Central memory CD8-positive, alpha-beta T cell (primary cell): ENCODE results near the gene BRSK2.
"Not testable (repeated sequence)": the region's sequence is repeated elsewhere in the genome, so short reads cannot be mapped to it uniquely, and the experiment has no call there.

Experiments used
- ATAC-seq: fragments of 150-1000 bp; cut with Tn5 transposase; replicated peaks from 2 replicates; pipeline ENCODE4 v1.10.0; 2022; ENCODE audit warnings: mild to moderate bottlenecking, moderate FRiP score, moderate number of reproducible peaks; ENCODE audit not compliant: poor library complexity, severe bottlenecking; ENCODE audit errors: extremely low read depth
- DNase-seq, 2 donors: peaks; one replicate each; pipeline ENCODE4 v3.0.0; 2021; ENCODE audit warnings: low spot score in 2 of 2
- H3K27ac Mint-ChIP-seq: one replicate; pipeline ENCODE4 v1.8.0; 2022; ENCODE audit warnings: low read depth, mild to moderate bottlenecking, moderate library complexity, mixed read lengths
- H3K27me3 Mint-ChIP-seq: one replicate; pipeline ENCODE4 v1.8.0; 2022; ENCODE audit warnings: mixed read lengths
- H3K36me3 Mint-ChIP-seq: one replicate; pipeline ENCODE4 v1.8.0; 2022; ENCODE audit warnings: mild to moderate bottlenecking, moderate library complexity, mixed read lengths; ENCODE audit not compliant: insufficient read depth
- H3K4me1 Mint-ChIP-seq: one replicate; pipeline ENCODE4 v1.8.0; 2022; ENCODE audit warnings: mixed read lengths
- H3K4me3 Mint-ChIP-seq: one replicate; pipeline ENCODE4 v1.8.0; 2022; ENCODE audit warnings: mild to moderate bottlenecking, moderate library complexity, mixed read lengths
- H3K9me3 Mint-ChIP-seq: one replicate; pipeline ENCODE4 v1.8.0; 2022; ENCODE audit warnings: mixed read lengths

The BRSK2 gene

GRCh38 chr11:1502168-1502953 is 112.6 kb downstream of the BRSK2 start:
- peaks cover 63% of the 10 kb centered on the region for H3K4me1 Mint-ChIP-seq
- no peak for DNase-seq
- H3K9me3 Mint-ChIP-seq = no peaks in the 10 kb centered on the region
- H3K36me3 Mint-ChIP-seq = peaks cover 8% of the 10 kb centered on the region
- H3K4me3 Mint-ChIP-seq = no peak overlapping the region
- peak overlapping the region; percentile 49 for H3K27ac Mint-ChIP-seq
- H3K27me3 Mint-ChIP-seq = no peaks in the 10 kb centered on the region
- ATAC-seq = no peak

GRCh38 chr11:1502954-1503707 is 113.4 kb downstream of the BRSK2 start:
- H3K9me3 Mint-ChIP-seq = no peaks in the 10 kb centered on the region
- H3K4me1 Mint-ChIP-seq = peaks cover 61% of the 10 kb centered on the region
- peak overlapping the region; percentile 49 for H3K27ac Mint-ChIP-seq
- H3K4me3 Mint-ChIP-seq = no peak overlapping the region
- DNase-seq = no peak
- no peaks in the 10 kb centered on the region for H3K27me3 Mint-ChIP-seq
- ATAC-seq = no peak
- peaks cover 8% of the 10 kb centered on the region for H3K36me3 Mint-ChIP-seq

DNA sequence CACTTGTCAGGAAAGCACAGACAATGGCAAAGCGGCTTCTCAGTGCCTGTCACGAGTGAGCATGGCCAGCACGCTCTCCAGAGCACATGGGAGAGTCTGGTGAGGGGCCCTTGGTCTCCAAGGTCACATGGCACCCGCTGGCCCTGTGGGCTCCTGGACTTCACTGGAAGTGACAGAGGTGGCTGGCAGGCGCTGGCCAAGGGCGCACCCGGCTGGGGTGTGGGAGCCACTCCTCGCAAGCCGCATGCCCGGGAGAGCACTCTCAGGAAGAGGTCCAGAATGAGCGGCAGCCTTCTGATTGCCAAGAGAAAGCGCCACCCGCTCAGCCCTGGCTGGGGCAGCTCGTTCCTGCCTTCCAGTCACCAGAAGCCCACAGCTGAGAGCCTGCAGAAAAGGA is 114.0 kb downstream of the BRSK2 start:
- ATAC-seq = no peak
- Mint-ChIP-seq H3K27ac (peak overlapping the region; percentile 78), H3K36me3 (peaks cover 7% of the 10 kb centered on the region), H3K27me3 (no peaks in the 10 kb centered on the region), H3K9me3 (no peaks in the 10 kb centered on the region), H3K4me1 (peaks cover 56% of the 10 kb centered on the region), H3K4me3 (no peak overlapping the region)
- no peak for DNase-seq

- Mint-ChIP-seq H3K27ac (peak overlapping the region; percentile 78), H3K9me3 (no peaks in the 10 kb centered on the region), H3K4me1 (peaks cover 56% of the 10 kb centered on the region), H3K4me3 (no peak overlapping the region), H3K27me3 (no peaks in the 10 kb centered on the region), H3K36me3 (peaks cover 9% of the 10 kb centered on the region)
- no peak for ATAC-seq
- DNase-seq = no peak
Observed at GRCh38 chr11:1504138-1504537, 114.4 kb downstream of the BRSK2 start.

GRCh38 chr11:1504581-1505290 is 115.0 kb downstream of the BRSK2 start:
- ATAC-seq = no peak
- H3K27me3 Mint-ChIP-seq = no peaks in the 10 kb centered on the region
- peak overlapping the region; percentile 78 for H3K27ac Mint-ChIP-seq
- DNase-seq = no peak
- no peaks in the 10 kb centered on the region for H3K9me3 Mint-ChIP-seq
- H3K36me3 Mint-ChIP-seq = peaks cover 9% of the 10 kb centered on the region
- H3K4me3 Mint-ChIP-seq = peak overlapping the region; percentile 18
- peaks cover 60% of the 10 kb centered on the region for H3K4me1 Mint-ChIP-seq

GRCh38 chr11:1505480-1505879 is 115.7 kb downstream of the BRSK2 start:
- Mint-ChIP-seq H3K4me1 (peaks cover 57% of the 10 kb centered on the region), H3K36me3 (peaks cover 6% of the 10 kb centered on the region), H3K27me3 (no peaks in the 10 kb centered on the region), H3K27ac (peak overlapping the region; percentile 78), H3K4me3 (no peak overlapping the region), H3K9me3 (no peaks in the 10 kb centered on the region)
- DNase-seq = no peak
- ATAC-seq = no peak

- ATAC-seq (no peak), DNase-seq (no peak)
- H3K9me3 Mint-ChIP-seq = no peaks in the 10 kb centered on the region
- no peaks in the 10 kb centered on the region for H3K27me3 Mint-ChIP-seq
- H3K27ac Mint-ChIP-seq = peak overlapping the region; percentile 57
- peaks cover 54% of the 10 kb centered on the region for H3K4me1 Mint-ChIP-seq
- no peak overlapping the region for H3K4me3 Mint-ChIP-seq
- H3K36me3 Mint-ChIP-seq = peaks cover 6% of the 10 kb centered on the region
Observed at GRCh38 chr11:1506981-1507380, 117.2 kb downstream of the BRSK2 start.

DNA sequence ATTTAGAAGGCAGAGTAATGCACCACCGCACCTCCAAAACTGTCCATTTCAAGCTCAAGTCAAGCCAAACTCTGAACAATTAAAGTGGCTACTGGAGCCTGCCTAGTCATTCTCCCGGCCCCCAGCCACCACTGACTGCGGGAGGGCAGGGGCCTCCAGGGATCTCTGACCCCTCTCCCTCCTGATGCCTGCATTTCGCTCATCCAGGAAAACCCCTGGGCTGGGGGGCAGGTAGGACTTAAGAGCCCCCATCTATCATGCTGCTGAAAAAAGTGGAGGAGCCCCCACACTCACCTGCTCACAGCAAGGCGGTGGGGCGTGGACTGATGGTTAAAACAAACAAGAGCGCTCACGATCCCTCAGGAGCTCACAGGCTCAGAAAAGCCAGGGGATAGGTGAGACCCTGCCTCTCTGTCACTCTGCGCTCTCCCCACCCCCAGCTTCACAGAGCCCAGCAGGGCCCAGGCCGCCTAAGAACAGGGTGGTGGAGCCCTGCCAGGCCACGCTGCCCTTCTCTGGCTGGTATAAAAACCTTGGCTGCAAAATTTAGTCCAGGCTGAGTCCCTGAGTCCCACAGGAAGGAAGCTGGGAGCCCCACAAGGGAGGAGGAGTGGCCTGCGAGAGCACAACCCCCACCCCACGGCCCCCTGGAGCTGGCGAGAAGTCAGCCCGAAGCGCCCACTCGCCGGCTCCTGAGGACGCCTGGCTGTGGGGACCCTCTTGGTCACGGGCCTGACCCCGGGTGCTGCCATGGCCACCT is 117.8 kb downstream of the BRSK2 start:
- DNase-seq (no peak), ATAC-seq (no peak)
- peaks cover 6% of the 10 kb centered on the region for H3K36me3 Mint-ChIP-seq
- H3K27ac Mint-ChIP-seq = peak overlapping the region; percentile 57
- no peak overlapping the region for H3K4me3 Mint-ChIP-seq
- no peaks in the 10 kb centered on the region for H3K9me3 Mint-ChIP-seq
- H3K4me1 Mint-ChIP-seq = peaks cover 60% of the 10 kb centered on the region
- no peaks in the 10 kb centered on the region for H3K27me3 Mint-ChIP-seq

DNA sequence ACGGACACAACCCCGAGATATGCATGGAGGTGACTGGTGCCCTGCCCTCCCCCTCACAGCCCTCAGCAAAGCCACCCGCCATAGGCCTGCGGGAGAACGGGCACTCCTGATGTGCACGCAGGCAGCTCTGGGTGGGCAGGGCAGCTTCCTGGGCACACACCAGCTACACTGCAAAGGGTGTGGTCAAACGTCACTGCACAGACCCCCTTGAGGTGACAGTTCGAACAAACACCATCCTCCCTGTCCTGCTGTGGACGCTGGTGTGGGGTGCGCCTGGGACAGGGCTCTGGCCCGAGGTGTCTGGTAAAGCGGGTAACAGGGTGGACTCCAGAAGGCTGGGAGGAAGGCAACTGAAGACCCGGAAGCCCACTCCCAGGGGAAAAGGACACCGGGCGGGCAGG is 118.8 kb downstream of the BRSK2 start:
- Mint-ChIP-seq H3K27ac (no peak overlapping the region), H3K4me3 (no peak overlapping the region), H3K9me3 (no peaks in the 10 kb centered on the region), H3K36me3 (peaks cover 5% of the 10 kb centered on the region), H3K4me1 (peaks cover 56% of the 10 kb centered on the region), H3K27me3 (no peaks in the 10 kb centered on the region)
- no peak for DNase-seq
- ATAC-seq = no peak

DNA sequence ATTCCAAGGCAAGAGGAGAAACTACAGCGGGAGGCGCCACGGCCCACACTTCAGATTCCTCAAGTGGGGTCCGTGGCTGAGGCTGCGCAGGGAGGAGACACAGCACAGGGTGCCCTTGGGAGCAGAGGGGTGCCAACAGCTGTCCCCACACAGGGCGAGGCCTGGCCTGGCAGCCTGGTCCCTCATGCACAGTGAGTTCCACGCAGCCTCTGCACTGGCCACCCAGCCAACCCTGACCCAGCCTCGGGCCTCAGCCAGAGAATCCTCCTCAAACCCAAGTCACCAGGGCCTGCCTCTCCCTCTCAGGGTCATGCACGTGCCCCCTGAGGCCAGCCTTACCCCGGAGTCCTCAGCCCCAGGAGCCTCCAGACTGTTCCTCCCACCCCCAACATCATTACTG is 119.3 kb downstream of the BRSK2 start:
- Mint-ChIP-seq H3K4me1 (peaks cover 56% of the 10 kb centered on the region), H3K27me3 (no peaks in the 10 kb centered on the region), H3K4me3 (no peak overlapping the region), H3K9me3 (no peaks in the 10 kb centered on the region), H3K27ac (no peak overlapping the region), H3K36me3 (peaks cover 5% of the 10 kb centered on the region)
- no peak for DNase-seq
- no peak for ATAC-seq

GRCh38 chr11:1509626-1510255 is 120.0 kb downstream of the BRSK2 start:
- ATAC-seq = no peak
- Mint-ChIP-seq H3K4me1 (peaks cover 60% of the 10 kb centered on the region), H3K4me3 (no peak overlapping the region), H3K27me3 (no peaks in the 10 kb centered on the region), H3K36me3 (peaks cover 6% of the 10 kb centered on the region), H3K27ac (no peak overlapping the region), H3K9me3 (no peaks in the 10 kb centered on the region)
- DNase-seq = no peak

DNA sequence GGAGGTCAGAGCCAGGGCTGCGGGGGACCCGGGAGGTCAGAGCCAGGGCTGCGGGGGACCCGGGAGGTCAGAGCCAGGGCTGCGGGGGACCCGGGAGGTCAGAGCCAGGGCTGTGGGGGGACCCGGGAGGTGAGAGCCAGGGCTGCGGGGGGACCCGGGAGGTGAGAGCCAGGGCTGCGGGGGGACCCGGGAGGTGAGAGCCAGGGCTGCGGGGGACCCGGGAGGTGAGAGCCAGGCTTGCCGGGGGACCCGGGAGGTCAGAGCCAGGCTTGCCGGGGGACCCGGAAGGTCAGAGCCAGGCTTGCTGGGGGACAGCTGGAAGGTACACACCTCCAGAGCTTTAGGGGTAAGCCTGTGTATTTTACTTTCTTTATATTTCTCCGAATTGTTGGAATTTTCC is 120.6 kb downstream of the BRSK2 start:
- H3K27ac Mint-ChIP-seq, H3K9me3 Mint-ChIP-seq, H3K36me3 Mint-ChIP-seq, H3K27me3 Mint-ChIP-seq, H3K4me3 Mint-ChIP-seq, DNase-seq, ATAC-seq: not testable (repeated sequence)
- H3K4me1 Mint-ChIP-seq = peaks cover 63% of the 10 kb centered on the region
